GM12878 (cell line): Measurements from ENCODE around the gene SESN1. TPM values are rescaled to one million over a fixed set of nuclear protein-coding genes. Genes with fewer than 3 reads are reported as not detected.

Experiments used
- ATAC-seq: fragments of 200-7000 bp; cut with Tn5 transposase; 3 replicates; pipeline ENCODE4 v1.9.1; 2020; ENCODE audit warnings: mild to moderate bottlenecking, moderate library complexity
- BruUV-seq: library from RNA; stranded (reverse); fragments of 400-500 nt; replicated peaks from 2 replicates; lab custom pipeline; 2021; lab: Mats Ljungman, UMichigan
- CTCF ChIA-PET: fragments of 300-600 bp; sonication (Branson Sonifier 250); formaldehyde crosslinking; extraction: SDS; loops from one replicate; lab custom pipeline; 2021; ENCODE audit warnings: inconsistent platforms; lab: Yijun Ruan, JAX
- POLR2A ChIA-PET: fragments of 350-600 bp; formaldehyde crosslinking; extraction: SDS; loops from one replicate; lab custom pipeline; 2021; ENCODE audit warnings: inconsistent platforms; lab: Charles Lee
- RAD21 ChIA-PET: fragments of 300-600 bp; sonication (Branson Sonifier 250); formaldehyde crosslinking; loops from one replicate; lab custom pipeline; 2023; ENCODE audit warnings: antibody characterized with exemption; ENCODE audit not compliant: unreplicated experiment; lab: Charles Lee
- SMC1A ChIA-PET: fragments of 300-600 bp; sonication (Branson Sonifier 250); formaldehyde crosslinking; loops from one replicate; lab custom pipeline; 2023; ENCODE audit not compliant: unreplicated experiment, uncharacterized antibody; lab: Charles Lee
- DNase-seq: peaks from one replicate; pipeline ENCODE4 v3.0.0-alpha.2; 2011; ENCODE audit warnings: low read depth, low spot score
- FAIRE-seq: peaks from 3 replicates; lab custom pipeline; 2011; peaks lifted over from hg19 to GRCh38; lab: Jason Lieb, UNC
- H2AFZ ChIP-seq: 2 replicates; pipeline ENCODE4 v1.6.0; 2011; ENCODE audit warnings: low read depth, low read length, control low read depth; ENCODE audit not compliant: control insufficient read depth
- H3K27ac ChIP-seq: 2 replicates; pipeline ENCODE4 v1.5.1; 2011; ENCODE audit warnings: control low read depth; ENCODE audit not compliant: control insufficient read depth, insufficient read depth
- H3K27me3 ChIP-seq, 2 experiments: replicated peaks in 1 of 2; 2 replicates each; pipeline versions ENCODE4 v1.6.0 to v1.6.1; 2011; ENCODE audit warnings: low read length in 1 of 2; ENCODE audit not compliant: control insufficient read depth in 2 of 2, insufficient read depth in 2 of 2
- H3K36me3 ChIP-seq, 2 experiments: 2 replicates each; pipeline ENCODE4 v1.5.1; 2011; ENCODE audit warnings: low read length in 1 of 2; ENCODE audit not compliant: control insufficient read depth in 2 of 2, insufficient read depth in 2 of 2
- H3K4me1 ChIP-seq: 2 replicates; pipeline ENCODE4 v1.6.1; 2011; ENCODE audit warnings: mild to moderate bottlenecking, low read length, moderate library complexity, mixed read lengths; ENCODE audit not compliant: control insufficient read depth, insufficient read depth
- H3K4me2 ChIP-seq: 2 replicates; pipeline ENCODE4 v1.6.0; 2011; ENCODE audit warnings: control low read depth; ENCODE audit not compliant: control insufficient read depth, insufficient read depth
- H3K4me3 ChIP-seq: fragments of 200-600 bp; sonication (generic); 2 replicates; pipeline ENCODE4 v1.5.1; 2016
- H3K79me2 ChIP-seq: 2 replicates; pipeline ENCODE4 v1.6.0; 2011; ENCODE audit warnings: low read length; ENCODE audit not compliant: control insufficient read depth, insufficient read depth
- H3K9ac ChIP-seq: 2 replicates; pipeline ENCODE4 v1.8.0; 2011; ENCODE audit warnings: low read length, control low read depth, mixed read lengths; ENCODE audit not compliant: control insufficient read depth, insufficient read depth
- H3K9me3 ChIP-seq: replicated peaks from 3 replicates; pipeline ENCODE4 v1.5.1; 2011; ENCODE audit warnings: mild to moderate bottlenecking, low read length; ENCODE audit not compliant: control insufficient read depth, insufficient read depth
- H4K20me1 ChIP-seq: 2 replicates; pipeline ENCODE4 v1.6.0; 2011; ENCODE audit not compliant: control insufficient read depth, insufficient read depth
- CBX3 ChIP-seq: fragments of 200-600 bp; sonication (generic); IDR thresholded peaks from 2 replicates; pipeline ENCODE4 v1.6.1; 2016; ENCODE audit warnings: low read depth, borderline replicate concordance
- GABPA ChIP-seq: IDR thresholded peaks from 2 replicates; pipeline ENCODE4 v1.6.1; 2014; ENCODE audit warnings: antibody characterized with exemption, low read depth, mild to moderate bottlenecking, inconsistent platforms
- JUNB ChIP-seq: IDR thresholded peaks from 2 replicates; pipeline ENCODE4 v1.6.1; 2016; ENCODE audit warnings: antibody characterized with exemption, mild to moderate bottlenecking
- NFIC ChIP-seq: IDR thresholded peaks from 2 replicates; pipeline ENCODE4 v1.6.1; 2012; ENCODE audit warnings: low read depth, mild to moderate bottlenecking, inconsistent platforms, low read length, moderate library complexity
- YBX1 ChIP-seq: fragments of 450-650 bp; IDR thresholded peaks from 2 replicates; pipeline ENCODE4 v1.6.1; 2016; ENCODE audit warnings: antibody characterized with exemption
- WGBS: methylation state at CpG from one replicate; pipeline ENCODE4 v1.1.6; 2016; ENCODE audit warnings: low lambda C conversion rate; ENCODE audit not compliant: insufficient replicate concordance, insufficient coverage; ENCODE audit errors: missing lambda C conversion rate; 5-methylcytosine and 5-hydroxymethylcytosine counted together
- in situ Hi-C: fragments of 300-500 bp; cut with MboI; formaldehyde crosslinking; loops from 9 replicates; pipeline ENCODE4 v1.14.3; 2018; ENCODE audit warnings: mixed read lengths
- intact Hi-C: fragments of 100-400 bp; cut with micrococcal nuclease; formaldehyde crosslinking; loops from one replicate; pipeline ENCODE4 v1.14.2; 2022; ENCODE audit not compliant: unreplicated experiment
- polyA plus RNA-seq, 11 experiments: library from polyadenylated mRNA; depleted of rRNA in 4 of 11; unstranded in 6 of 11; stranded (reverse) in 5 of 11; fragments of >200 nt; fragmentation: Nextera tagmentation in 4 of 11; fragmentation: Illumina TruSeq in 1 of 11; extraction: Ambion mirVana in 4 of 11; extraction: Trizol in 1 of 11; gene quantifications; 1 replicate in 1 of 11; 2 replicates in 10 of 11; pipeline versions ENCODE4 v1.2.1 to v1.2.3, GENCODE V29; 2011 to 2016; ENCODE audit warnings: inconsistent platforms in 2 of 11, missing spikeins in 2 of 11, low read depth in 1 of 11
- total RNA-seq, 4 experiments: library from RNA; depleted of rRNA in 3 of 4; stranded (reverse); fragments of >200 nt in 3 of 4; fragmentation: Illumina TruSeq in 1 of 4; extraction: Trizol in 1 of 4; gene quantifications; 2 replicates each; pipeline versions ENCODE4 v1.2.1 to v1.2.3, GENCODE V29; 2013 to 2021
- TF ChIP-seq, protein P1 (sequence below): IDR thresholded peaks from 2 replicates; pipeline ENCODE4 v1.6.1; 2011; ENCODE audit warnings: borderline replicate concordance, low read depth, mild to moderate bottlenecking, moderate library complexity, low read length; ENCODE audit not compliant: insufficient read depth, poor library complexity, severe bottlenecking

The SESN1 gene
- total and polyA plus RNA-seq, 10 of the 15 experiments (the other 5 are each of a cell fraction or from before 2014, with no cell fraction given) = 1.3 to 13.0 (median 3.3) TPM

DNA sequence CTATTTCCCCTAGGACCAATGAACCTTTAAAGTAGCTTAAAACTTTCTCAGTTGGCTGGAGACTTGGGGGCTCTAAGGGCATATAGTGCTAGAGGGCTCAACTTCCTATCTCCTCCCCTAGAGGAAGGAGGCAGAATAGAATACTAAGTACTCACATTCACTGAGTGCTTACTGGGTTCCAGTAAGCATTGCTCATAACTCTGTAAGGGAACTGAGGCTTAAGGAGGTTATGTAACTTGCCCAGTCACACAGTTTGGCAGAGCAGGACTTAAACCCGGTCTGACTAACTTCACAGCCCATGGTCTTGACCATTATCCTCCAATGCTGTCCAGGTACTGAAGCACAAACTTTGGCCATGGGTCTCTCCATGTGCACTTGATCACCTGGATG is 12.5 kb downstream of the SESN1 start:
- H3K36me3 ChIP-seq = no peaks in the 10 kb centered on the region
- H3K9me3 ChIP-seq = no peaks in the 10 kb centered on the region
- no peak for FAIRE-seq
- ChIA-PET SMC1A (interaction anchor here (0.7 to 1.3 kb wide), 4 partner anchors 13 to 826 kb away, joined by 3 read pairs; partner anchors contain the start of genes CEP57L1 and SMPD2), CTCF (interaction anchor here (1.2 to 1.3 kb wide), 3 partner anchors 9 to 26 kb away, joined by 3 to 5 read pairs (median 4); no protein-coding TSS in a partner anchor), POLR2A (no interaction called here), RAD21 (interaction anchor here (1.3 kb wide), 1 partner anchor 12 kb away, joined by 3 read pairs; the partner anchor contains the start of gene SESN1)
- H3K4me2 ChIP-seq = no peak overlapping the region
- no peak overlapping the region for H3K9ac ChIP-seq
- BruUV-seq = no TSS peak
- peak; percentile 64 for ATAC-seq
- TF ChIP-seq GABPA = no peak
- TF ChIP-seq, protein P1, sequence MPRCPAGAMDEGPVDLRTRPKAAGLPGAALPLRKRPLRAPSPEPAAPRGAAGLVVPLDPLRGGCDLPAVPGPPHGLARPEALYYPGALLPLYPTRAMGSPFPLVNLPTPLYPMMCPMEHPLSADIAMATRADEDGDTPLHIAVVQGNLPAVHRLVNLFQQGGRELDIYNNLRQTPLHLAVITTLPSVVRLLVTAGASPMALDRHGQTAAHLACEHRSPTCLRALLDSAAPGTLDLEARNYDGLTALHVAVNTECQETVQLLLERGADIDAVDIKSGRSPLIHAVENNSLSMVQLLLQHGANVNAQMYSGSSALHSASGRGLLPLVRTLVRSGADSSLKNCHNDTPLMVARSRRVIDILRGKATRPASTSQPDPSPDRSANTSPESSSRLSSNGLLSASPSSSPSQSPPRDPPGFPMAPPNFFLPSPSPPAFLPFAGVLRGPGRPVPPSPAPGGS = peak; percentile 34
- H3K4me3 ChIP-seq = no peak overlapping the region
- no peak for DNase-seq
- H3K27me3 ChIP-seq = no peaks in the 10 kb centered on the region
- intact Hi-C loops = no loop called here
- H3K79me2 ChIP-seq = no peaks in the 10 kb centered on the region
- H3K27ac ChIP-seq = no peak overlapping the region
- H4K20me1 ChIP-seq = no peaks in the 10 kb centered on the region
- H2AFZ ChIP-seq = no peak overlapping the region
- in situ Hi-C loops = no loop called here
- 94% methylated on average over 1 of the region's 1 CpG for WGBS
- H3K4me1 ChIP-seq = no peaks in the 10 kb centered on the region

DNA sequence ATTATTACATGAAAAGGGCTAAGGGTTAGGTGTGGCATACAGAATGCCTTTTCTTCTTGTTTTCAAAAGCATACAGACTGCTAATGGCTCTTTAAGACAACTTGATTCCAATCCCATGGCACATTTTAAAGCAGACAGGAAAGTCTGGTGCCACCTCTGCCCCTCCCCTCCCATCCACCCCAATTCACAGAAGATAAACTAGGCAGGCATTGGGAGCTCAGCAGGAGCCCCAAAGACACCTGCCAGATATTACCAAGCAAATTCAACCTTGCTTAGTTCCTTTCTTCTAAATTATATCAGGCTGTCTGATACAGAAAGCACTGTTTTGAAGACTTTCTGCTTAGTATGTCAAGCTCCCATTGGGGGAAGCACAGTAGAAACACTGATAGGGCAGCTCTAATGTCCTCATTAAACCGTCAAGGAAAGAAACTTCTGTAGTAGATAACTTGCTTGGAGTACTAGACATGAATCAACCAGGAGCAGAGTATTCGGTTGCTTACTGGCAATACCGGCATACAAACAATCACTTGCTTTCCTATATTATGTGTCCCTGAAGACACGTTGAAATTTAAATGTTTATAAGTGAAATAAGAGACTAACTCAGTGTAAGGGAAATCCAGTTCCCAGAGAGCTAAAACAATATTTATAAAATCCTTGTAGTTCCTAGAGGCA is 13.0 kb downstream of the SESN1 start:
- POLR2A ChIA-PET = no interaction called here
- Histone ChIP-seq H3K36me3 (no peaks in the 10 kb centered on the region), H3K27ac (no peak overlapping the region)

More for the DNA sequence above, 13.0 kb downstream of the SESN1 start:
- H3K9me3 ChIP-seq = no peaks in the 10 kb centered on the region
- H3K4me3 ChIP-seq = no peak overlapping the region
- H3K9ac ChIP-seq = no peak overlapping the region
- H3K4me1 ChIP-seq = no peaks in the 10 kb centered on the region
- no peaks in the 10 kb centered on the region for H4K20me1 ChIP-seq
- no peaks in the 10 kb centered on the region for H3K79me2 ChIP-seq
- CTCF ChIA-PET = interaction anchor here (0.5 to 1.3 kb wide), 4 partner anchors 9 to 164 kb away, joined by 3 to 5 read pairs (median 4); no protein-coding TSS in a partner anchor
- DNase-seq = no peak
- no peaks in the 10 kb centered on the region for H3K27me3 ChIP-seq
- TF ChIP-seq JUNB (no peak), YBX1 (no peak), CBX3 (no peak), NFIC (no peak)
- no peak for FAIRE-seq
- SMC1A ChIA-PET = interaction anchor here (0.7 to 1.3 kb wide), 4 partner anchors 14 to 825 kb away, joined by 3 read pairs; partner anchors contain the start of genes CEP57L1 and SMPD2
- in situ Hi-C loops = no loop called here
- ATAC-seq = no peak
- intact Hi-C loops = no loop called here
- no TSS peak for BruUV-seq
- RAD21 ChIA-PET = interaction anchor here (0.6 to 1.3 kb wide), 2 partner anchors 12 to 15 kb away, joined by 3 read pairs; partner anchors contain the start of gene SESN1
- no peak overlapping the region for H3K4me2 ChIP-seq
- 81% methylated on average over 4 of the region's 4 CpGs for WGBS
- H2AFZ ChIP-seq = no peak overlapping the region
